ENCODE measurements around the gene NUDT17.

NUDT17 gene

GRCh38 chr1:145884675-145885074 is 39.2 kb downstream of the NUDT17 start:
- no peaks in the 10 kb centered on the region for H3K36me3 ChIP-seq (ENCODE audit: insufficient read depth, low read length)
- H3K9ac ChIP-seq (ENCODE audit: insufficient read length), result no peak overlapping the region
- H3K9me3 ChIP-seq (ENCODE audit: low read depth, low read length), result no peaks in the 10 kb centered on the region
- no peak overlapping the region for H3K27ac ChIP-seq
- no peak overlapping the region for H3K4me3 ChIP-seq
- TF ChIP-seq EZH2 (IDR thresholded peaks at IDR 0.05) (no peak), FOXP2 (optimal IDR thresholded peaks at IDR 0.05; ENCODE audit: control extremely low read depth, extremely low read length, insufficient read depth) (no peak), POLR2AphosphoS5 (IDR thresholded peaks at IDR 0.05; ENCODE audit: borderline replicate concordance, low read depth, low read length) (no peak)
- no peak for DNase-seq (ENCODE audit: low read depth, low spot score)

- TF ChIP-seq POLR2AphosphoS5 (IDR thresholded peaks at IDR 0.05; ENCODE audit: borderline replicate concordance, low read depth, low read length), result no peak
- no peak for TF ChIP-seq FOXP2 (optimal IDR thresholded peaks at IDR 0.05; ENCODE audit: control extremely low read depth, extremely low read length, insufficient read depth)
- no peak for TF ChIP-seq EZH2 (IDR thresholded peaks at IDR 0.05)
- no peak for DNase-seq (ENCODE audit: low read depth, low spot score)
- Histone ChIP-seq H3K36me3 (ENCODE audit: insufficient read depth, low read length) (no peaks in the 10 kb centered on the region), H3K9ac (ENCODE audit: insufficient read length) (no peak within 1 kb of the TSS), H3K4me3 (peak within 1 kb of the TSS; percentile 91), H3K9me3 (ENCODE audit: low read depth, low read length) (no peaks in the 10 kb centered on the region), H3K27ac (no peak within 1 kb of the TSS)
These were observed 40.4 kb downstream of the NUDT17 start, which contains the start of gene ANKRD35 for GRCh38 chr1:145885738-145886287. Gene ANKRD35 (minus strand): TSS chr1:145885866. CDS start chr1:145885758, 108 bp downstream.

GRCh38 chr1:145886390-145886789 is 41.0 kb downstream of the NUDT17 start:
- TF ChIP-seq EZH2 (IDR thresholded peaks at IDR 0.05), result no peak
- TF ChIP-seq POLR2AphosphoS5 (IDR thresholded peaks at IDR 0.05; ENCODE audit: borderline replicate concordance, low read depth, low read length), result no peak
- no peak for TF ChIP-seq FOXP2 (optimal IDR thresholded peaks at IDR 0.05; ENCODE audit: control extremely low read depth, extremely low read length, insufficient read depth)
- no peak for DNase-seq (ENCODE audit: low read depth, low spot score)
- no peak overlapping the region for H3K27ac ChIP-seq
- no peak overlapping the region for H3K9ac ChIP-seq (ENCODE audit: insufficient read length)
- H3K4me3 ChIP-seq, result peak overlapping the region; percentile 91
- no peaks in the 10 kb centered on the region for H3K36me3 ChIP-seq (ENCODE audit: insufficient read depth, low read length)
- H3K9me3 ChIP-seq (ENCODE audit: low read depth, low read length), result no peaks in the 10 kb centered on the region

GRCh38 chr1:145886816-145887215 is 41.4 kb downstream of the NUDT17 start:
- DNase-seq (ENCODE audit: low read depth, low spot score), result no peak
- no peak for TF ChIP-seq FOXP2 (optimal IDR thresholded peaks at IDR 0.05; ENCODE audit: control extremely low read depth, extremely low read length, insufficient read depth)
- no peak for TF ChIP-seq POLR2AphosphoS5 (IDR thresholded peaks at IDR 0.05; ENCODE audit: borderline replicate concordance, low read depth, low read length)
- no peak for TF ChIP-seq EZH2 (IDR thresholded peaks at IDR 0.05)
- H3K36me3 ChIP-seq (ENCODE audit: insufficient read depth, low read length), result no peaks in the 10 kb centered on the region
- no peak overlapping the region for H3K4me3 ChIP-seq
- H3K9ac ChIP-seq (ENCODE audit: insufficient read length), result no peak overlapping the region
- no peak overlapping the region for H3K27ac ChIP-seq
- no peaks in the 10 kb centered on the region for H3K9me3 ChIP-seq (ENCODE audit: low read depth, low read length)

DNA sequence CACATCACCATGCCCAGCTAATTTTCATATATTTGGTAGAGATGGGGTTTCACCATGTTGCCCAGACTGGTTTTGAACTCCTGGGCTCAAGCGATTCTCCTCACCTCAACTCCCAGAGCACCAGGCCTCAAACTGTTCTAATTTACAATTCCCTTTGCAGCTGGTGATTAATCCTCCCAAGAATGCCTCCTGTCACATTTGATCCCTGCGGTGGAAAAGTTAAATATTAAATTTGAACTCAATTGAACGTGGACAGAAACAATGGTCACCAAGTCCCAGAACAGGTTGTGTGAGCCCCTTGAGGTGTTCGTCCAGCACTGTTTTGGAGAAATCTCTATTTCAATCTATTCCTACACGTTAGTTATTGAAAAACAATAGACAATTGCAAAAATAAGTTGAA is 42.2 kb downstream of the NUDT17 start:
- H3K36me3 ChIP-seq (ENCODE audit: insufficient read depth, low read length), result no peaks in the 10 kb centered on the region
- no peak overlapping the region for H3K4me3 ChIP-seq
- DNase-seq (ENCODE audit: low read depth, low spot score), result no peak
- no peak overlapping the region for H3K9ac ChIP-seq (ENCODE audit: insufficient read length)
- no peaks in the 10 kb centered on the region for H3K9me3 ChIP-seq (ENCODE audit: low read depth, low read length)
- H3K27ac ChIP-seq, result no peak overlapping the region
- TF ChIP-seq FOXP2 (optimal IDR thresholded peaks at IDR 0.05; ENCODE audit: control extremely low read depth, extremely low read length, insufficient read depth) (no peak), EZH2 (IDR thresholded peaks at IDR 0.05) (no peak), POLR2AphosphoS5 (IDR thresholded peaks at IDR 0.05; ENCODE audit: borderline replicate concordance, low read depth, low read length) (no peak)

DNA sequence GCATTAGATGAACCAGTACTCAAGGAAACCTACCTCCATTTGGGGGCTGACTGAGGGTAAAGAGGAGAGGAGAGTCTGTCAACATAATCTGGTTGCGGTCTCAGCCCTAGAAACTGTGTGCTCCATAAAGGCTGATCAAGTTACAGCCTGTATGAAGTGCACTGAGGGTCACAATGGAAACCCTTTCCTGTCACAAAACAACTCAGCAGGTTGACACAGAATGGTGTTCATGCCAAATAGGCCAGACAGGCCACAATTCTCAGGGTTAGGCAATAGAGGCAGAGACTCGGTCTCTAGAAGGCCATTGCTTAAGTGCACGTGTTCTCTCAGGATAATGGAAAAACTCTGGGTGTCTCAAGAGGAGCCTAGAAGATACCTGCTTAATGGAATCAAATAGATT is 44.3 kb downstream of the NUDT17 start:
- DNase-seq (ENCODE audit: low read depth, low spot score), result no peak
- no peak overlapping the region for H3K27ac ChIP-seq
- H3K36me3 ChIP-seq (ENCODE audit: insufficient read depth, low read length), result no peaks in the 10 kb centered on the region
- no peak overlapping the region for H3K9ac ChIP-seq (ENCODE audit: insufficient read length)
- no peak overlapping the region for H3K4me3 ChIP-seq
- TF ChIP-seq POLR2AphosphoS5 (IDR thresholded peaks at IDR 0.05; ENCODE audit: borderline replicate concordance, low read depth, low read length) (no peak), FOXP2 (optimal IDR thresholded peaks at IDR 0.05; ENCODE audit: control extremely low read depth, extremely low read length, insufficient read depth) (no peak), EZH2 (IDR thresholded peaks at IDR 0.05) (no peak)
- no peaks in the 10 kb centered on the region for H3K9me3 ChIP-seq (ENCODE audit: low read depth, low read length)

DNA sequence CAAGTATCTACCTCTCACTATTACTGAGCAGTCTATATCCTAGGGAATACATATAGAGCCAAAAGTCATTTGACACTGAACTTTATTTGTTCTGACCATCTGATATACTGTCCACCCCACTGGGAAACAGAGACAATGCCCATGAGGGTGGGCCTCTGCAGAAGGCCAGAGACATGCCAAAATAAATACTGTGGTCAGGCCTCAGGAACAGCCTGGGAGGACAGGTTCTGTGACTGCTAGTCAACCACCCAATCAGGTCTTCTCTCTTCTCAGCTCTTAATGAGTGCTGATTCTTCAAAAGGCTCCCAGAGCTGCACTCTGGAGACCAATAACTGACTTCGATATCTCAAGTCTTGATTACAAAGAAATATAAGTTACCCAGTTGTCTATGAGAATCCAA is 45.7 kb downstream of the NUDT17 start:
- no peak overlapping the region for H3K4me3 ChIP-seq
- TF ChIP-seq POLR2AphosphoS5 (IDR thresholded peaks at IDR 0.05; ENCODE audit: borderline replicate concordance, low read depth, low read length) (no peak), EZH2 (IDR thresholded peaks at IDR 0.05) (no peak), FOXP2 (optimal IDR thresholded peaks at IDR 0.05; ENCODE audit: control extremely low read depth, extremely low read length, insufficient read depth) (no peak)
- DNase-seq (ENCODE audit: low read depth, low spot score), result no peak
- no peaks in the 10 kb centered on the region for H3K36me3 ChIP-seq (ENCODE audit: insufficient read depth, low read length)
- no peak overlapping the region; the same call in none of the 2 replicates for H3K27ac ChIP-seq
- no peaks in the 10 kb centered on the region for H3K9me3 ChIP-seq (ENCODE audit: low read depth, low read length)
- H3K9ac ChIP-seq (ENCODE audit: insufficient read length), result peak overlapping the region; percentile 8

DNA sequence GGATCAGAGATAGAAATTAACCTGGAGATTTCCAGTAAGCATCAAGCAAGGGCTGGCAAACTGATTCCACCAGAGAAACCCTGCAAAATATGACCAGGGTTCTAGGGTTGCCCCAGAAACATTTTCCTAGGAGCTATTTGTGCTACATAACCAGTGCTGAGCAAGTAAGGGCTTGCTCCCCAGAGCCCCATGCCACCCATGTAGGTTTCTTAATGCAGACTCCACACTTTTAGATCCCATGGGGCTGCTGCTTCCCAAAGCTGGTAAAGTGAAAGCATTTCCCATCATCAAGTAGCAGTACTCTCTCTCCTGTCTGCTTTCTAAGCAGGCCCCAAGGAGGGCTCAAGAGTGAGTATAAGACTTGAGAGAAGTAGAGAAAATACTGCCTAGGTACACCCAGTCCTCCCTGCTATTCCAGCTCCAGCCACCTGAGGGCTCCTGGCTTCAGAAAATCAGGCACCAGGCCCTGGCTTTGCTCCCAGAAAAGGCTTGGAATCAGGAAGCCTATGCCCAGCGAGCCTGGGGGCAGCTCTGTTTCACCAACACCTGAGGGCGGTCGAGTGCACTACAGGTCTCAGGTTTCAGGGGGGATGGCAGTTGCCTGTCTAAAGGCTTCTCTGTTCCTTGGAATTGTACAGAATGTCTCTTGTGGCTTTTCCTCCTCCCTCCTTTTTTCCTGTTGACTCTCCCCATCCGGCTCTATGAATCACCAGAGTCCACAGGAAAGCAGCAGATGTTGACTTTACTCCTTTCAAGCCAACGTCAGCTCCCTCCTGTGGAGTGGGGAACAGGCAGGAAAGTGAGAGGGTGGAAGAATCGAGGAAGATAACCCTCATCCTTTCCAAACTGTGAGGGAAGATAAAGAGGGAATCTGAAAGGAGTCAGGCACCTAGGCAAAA is 46.4 kb downstream of the NUDT17 start:
- peak; percentile 76 for DNase-seq (ENCODE audit: low read depth, low spot score)
- TF ChIP-seq EZH2 (IDR thresholded peaks at IDR 0.05) (no peak), FOXP2 (optimal IDR thresholded peaks at IDR 0.05; ENCODE audit: control extremely low read depth, extremely low read length, insufficient read depth) (no peak), POLR2AphosphoS5 (IDR thresholded peaks at IDR 0.05; ENCODE audit: borderline replicate concordance, low read depth, low read length) (no peak)
- Histone ChIP-seq H3K36me3 (ENCODE audit: insufficient read depth, low read length) (no peaks in the 10 kb centered on the region), H3K9me3 (ENCODE audit: low read depth, low read length) (no peaks in the 10 kb centered on the region), H3K4me3 (peak overlapping the region; percentile 73), H3K27ac (peak overlapping the region; percentile 72), H3K9ac (ENCODE audit: insufficient read length) (peak overlapping the region; percentile 64)
